A673 (cell line): ENCODE data around the gene MCAT. TPM values are rescaled to one million over a fixed set of nuclear protein-coding genes. Genes with fewer than 3 reads are reported as not detected.

Source experiments
- BruUV-seq: library from RNA; stranded (reverse); fragments of 400-500 nt; replicated peaks from 2 replicates; lab custom pipeline; 2021; lab: Mats Ljungman, UMichigan
- CTCF ChIA-PET: fragments of 300-600 bp; sonication (Branson Sonifier 250); formaldehyde crosslinking; loops from one replicate; lab custom pipeline; 2022; ENCODE audit warnings: antibody characterized with exemption; lab: Charles Lee
- POLR2A ChIA-PET: fragments of 300-600 bp; sonication (Branson Sonifier 250); formaldehyde crosslinking; loops from one replicate; lab custom pipeline; 2022; ENCODE audit warnings: antibody characterized with exemption; ENCODE audit not compliant: low non-redundant PET; lab: Charles Lee
- DNase-seq: peaks from one replicate; pipeline ENCODE4 v3.0.0-alpha.2; 2015; ENCODE audit warnings: low spot score
- H3K27ac ChIP-seq: fragments of 200-600 bp; sonication (generic); 2 replicates; pipeline ENCODE4 v1.5.1; 2016; ENCODE audit warnings: mixed run types, low read depth, mild to moderate bottlenecking, mixed read lengths, antibody characterized with exemption, low read length; ENCODE audit not compliant: poor library complexity, severe bottlenecking
- H3K27me3 ChIP-seq: fragments of 200-600 bp; sonication (generic); replicated peaks from 2 replicates; pipeline ENCODE4 v1.6.1; 2017; ENCODE audit warnings: mixed run types, low read depth, mild to moderate bottlenecking, mixed read lengths, antibody characterized with exemption, low read length; ENCODE audit not compliant: insufficient read depth, poor library complexity
- H3K36me3 ChIP-seq: fragments of 200-600 bp; sonication (generic); 2 replicates; pipeline ENCODE4 v1.6.1; 2016; ENCODE audit warnings: mixed run types, mild to moderate bottlenecking, mixed read lengths, antibody characterized with exemption, low read length; ENCODE audit not compliant: insufficient read depth, poor library complexity, severe bottlenecking
- H3K4me1 ChIP-seq: fragments of 200-600 bp; sonication (generic); 2 replicates; pipeline ENCODE4 v1.6.1; 2017; ENCODE audit warnings: mixed run types, mild to moderate bottlenecking, mixed read lengths, antibody characterized with exemption, low read length; ENCODE audit not compliant: insufficient read depth, poor library complexity, severe bottlenecking
- H3K4me3 ChIP-seq: fragments of 200-600 bp; sonication (generic); 2 replicates; pipeline ENCODE4 v1.5.1; 2016; ENCODE audit warnings: low read depth, mixed run types, mild to moderate bottlenecking, mixed read lengths, low read length; ENCODE audit not compliant: poor library complexity, severe bottlenecking
- H3K9me3 ChIP-seq: fragments of 200-600 bp; sonication (generic); 2 replicates; pipeline ENCODE4 v1.6.1; 2016; ENCODE audit warnings: mixed run types, low read depth, mild to moderate bottlenecking, mixed read lengths, antibody characterized with exemption, low read length; ENCODE audit not compliant: poor library complexity, severe bottlenecking
- EZH2 ChIP-seq: fragments of 200-600 bp; sonication (generic); IDR thresholded peaks from 2 replicates; pipeline ENCODE4 v1.6.1; 2017; ENCODE audit warnings: borderline replicate concordance, low read depth, mild to moderate bottlenecking, mixed read lengths, antibody characterized with exemption, low read length; ENCODE audit not compliant: poor library complexity, severe bottlenecking
- intact Hi-C: fragments of 100-400 bp; cut with micrococcal nuclease; formaldehyde crosslinking; loops from one replicate; pipeline ENCODE4 v1.10.0; 2022; ENCODE audit not compliant: unreplicated experiment
- total RNA-seq: library from RNA; stranded (reverse); gene quantifications from 2 replicates; pipeline ENCODE4 v1.2.3, GENCODE V29; 2021
- TF ChIP-seq, protein P1 (sequence below): fragments of 300-800, 200-600 bp; sonication (generic); conservative IDR thresholded peaks from 2 replicates; pipeline ENCODE4 v1.5.1; 2017; ENCODE audit warnings: low read depth, mild to moderate bottlenecking, antibody characterized with exemption, low read length, moderate library complexity, mixed read lengths

Gene MCAT
- total RNA-seq, 1 experiment from 2014 or later, result 32.2 TPM

DNA sequence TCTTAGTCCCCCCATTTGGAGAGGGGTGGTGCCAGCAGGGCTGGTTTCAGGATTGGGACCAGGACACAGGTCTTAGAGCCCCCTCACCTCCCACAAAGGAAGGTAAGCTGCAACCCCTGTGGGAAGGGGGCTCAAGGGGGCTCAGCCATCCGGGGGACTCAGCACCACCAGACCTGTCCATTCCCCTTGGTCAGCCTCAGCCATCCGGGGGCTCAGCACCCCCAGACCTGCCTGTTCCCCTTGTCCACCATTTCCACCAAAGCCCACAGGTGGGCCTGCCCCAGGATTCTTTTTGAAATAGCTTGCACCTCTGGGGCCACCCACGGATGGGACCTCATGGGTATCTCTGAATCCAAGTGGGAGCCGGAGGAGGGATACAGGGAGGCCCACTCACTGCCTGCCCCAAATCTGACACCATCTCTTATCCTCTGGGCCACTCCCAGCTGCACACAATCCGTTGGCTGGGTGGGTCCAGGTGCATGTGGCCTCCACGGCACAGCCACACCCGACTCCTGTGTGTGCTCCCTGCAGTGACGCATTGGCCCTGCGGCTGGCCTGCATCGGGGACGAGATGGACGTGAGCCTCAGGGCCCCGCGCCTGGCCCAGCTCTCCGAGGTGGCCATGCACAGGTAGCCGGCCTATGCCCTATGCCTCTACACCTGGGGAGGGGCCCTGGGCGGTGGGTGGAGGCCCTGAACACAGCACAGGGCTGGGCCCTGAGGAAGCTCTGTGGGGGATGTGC lies 15.9 kb downstream of the MCAT start:
- no peak for DNase-seq
- ChIA-PET CTCF (no interaction called here), POLR2A (no interaction called here)
- peaks cover 6% of the 10 kb centered on the region for H3K4me1 ChIP-seq
- TF ChIP-seq EZH2, result no peak
- TF ChIP-seq, protein P1, sequence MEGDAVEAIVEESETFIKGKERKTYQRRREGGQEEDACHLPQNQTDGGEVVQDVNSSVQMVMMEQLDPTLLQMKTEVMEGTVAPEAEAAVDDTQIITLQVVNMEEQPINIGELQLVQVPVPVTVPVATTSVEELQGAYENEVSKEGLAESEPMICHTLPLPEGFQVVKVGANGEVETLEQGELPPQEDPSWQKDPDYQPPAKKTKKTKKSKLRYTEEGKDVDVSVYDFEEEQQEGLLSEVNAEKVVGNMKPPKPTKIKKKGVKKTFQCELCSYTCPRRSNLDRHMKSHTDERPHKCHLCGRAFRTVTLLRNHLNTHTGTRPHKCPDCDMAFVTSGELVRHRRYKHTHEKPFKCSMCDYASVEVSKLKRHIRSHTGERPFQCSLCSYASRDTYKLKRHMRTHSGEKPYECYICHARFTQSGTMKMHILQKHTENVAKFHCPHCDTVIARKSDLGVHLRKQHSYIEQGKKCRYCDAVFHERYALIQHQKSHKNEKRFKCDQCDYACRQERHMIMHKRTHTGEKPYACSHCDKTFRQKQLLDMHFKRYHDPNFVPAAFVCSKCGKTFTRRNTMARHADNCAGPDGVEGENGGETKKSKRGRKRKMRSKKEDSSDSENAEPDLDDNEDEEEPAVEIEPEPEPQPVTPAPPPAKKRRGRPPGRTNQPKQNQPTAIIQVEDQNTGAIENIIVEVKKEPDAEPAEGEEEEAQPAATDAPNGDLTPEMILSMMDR, result no peak
- H3K27ac ChIP-seq, result no peak overlapping the region
- no peaks in the 10 kb centered on the region for H3K9me3 ChIP-seq
- no peak overlapping the region for H3K4me3 ChIP-seq
- no peaks in the 10 kb centered on the region for H3K27me3 ChIP-seq
- intact Hi-C loops, result no loop called here
- no TSS peak for BruUV-seq
- no peaks in the 10 kb centered on the region for H3K36me3 ChIP-seq

DNA sequence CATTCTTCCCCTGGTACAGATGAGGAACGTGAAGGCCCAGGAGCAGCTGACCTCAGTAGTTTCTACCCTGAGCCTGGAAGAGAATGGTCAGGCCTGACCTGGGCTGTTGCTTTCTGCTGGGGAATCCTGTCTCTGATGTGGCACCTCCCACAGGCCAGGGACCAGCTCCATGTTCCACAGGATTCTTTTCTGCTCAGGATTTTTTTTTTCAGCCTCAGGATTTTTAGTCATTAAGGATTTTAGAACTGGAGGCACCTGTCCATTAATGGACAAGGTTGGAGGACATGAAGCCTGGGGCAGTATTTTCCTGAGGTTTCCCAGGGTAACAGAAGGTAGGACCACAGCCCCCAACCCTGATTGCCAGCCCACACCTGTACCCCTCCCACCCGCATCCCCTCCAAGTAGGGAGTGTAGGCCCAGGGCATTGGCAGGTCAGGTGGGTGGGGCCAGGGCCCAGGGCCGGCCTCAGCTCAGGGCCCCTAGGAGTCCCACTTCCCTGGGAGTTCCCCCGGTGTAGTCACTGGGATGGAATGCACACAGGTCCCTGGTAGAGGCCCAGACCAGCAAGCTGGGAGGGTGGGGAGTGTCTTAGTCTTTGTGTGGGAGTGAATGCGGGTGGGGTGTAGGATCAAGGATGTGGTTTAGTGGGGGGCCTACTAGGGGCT lies 16.6 kb downstream of the MCAT start:
- H3K27me3 ChIP-seq, result no peaks in the 10 kb centered on the region
- ChIA-PET CTCF (no interaction called here), POLR2A (no interaction called here)
- intact Hi-C loops, result no loop called here
- H3K4me1 ChIP-seq, result peaks cover 6% of the 10 kb centered on the region
- no peak for DNase-seq
- no peak overlapping the region for H3K4me3 ChIP-seq
- BruUV-seq, result no TSS peak
- no peaks in the 10 kb centered on the region for H3K9me3 ChIP-seq
- no peak for TF ChIP-seq EZH2
- TF ChIP-seq, protein P1, result no peak
- no peak overlapping the region for H3K27ac ChIP-seq
- no peaks in the 10 kb centered on the region for H3K36me3 ChIP-seq

DNA sequence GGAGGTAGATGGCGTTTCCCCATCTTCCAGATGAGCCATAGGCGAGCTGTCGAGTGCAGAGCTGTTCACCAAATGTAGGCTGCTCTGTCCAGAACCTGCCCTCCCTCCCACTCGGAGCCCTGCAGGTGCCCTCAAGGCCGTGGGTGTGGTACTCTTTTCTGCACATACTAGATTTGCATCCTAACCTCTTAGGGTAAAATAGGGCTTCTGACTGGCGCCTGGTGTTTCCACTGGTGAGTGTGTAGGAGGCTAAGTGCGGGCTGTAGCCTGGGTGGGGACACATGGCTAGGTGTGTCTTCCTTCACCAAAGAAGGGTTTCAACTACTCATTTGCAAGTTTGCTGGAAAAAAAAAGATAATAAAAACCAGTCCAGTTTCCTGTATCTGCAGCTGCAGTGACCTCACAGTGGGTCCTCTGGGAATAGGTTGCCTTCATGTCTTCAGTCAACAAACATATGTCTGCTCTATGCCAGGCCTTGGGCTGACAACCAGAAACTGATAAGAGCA lies 24.2 kb downstream of the MCAT start:
- BruUV-seq, result no TSS peak
- no peaks in the 10 kb centered on the region for H3K27me3 ChIP-seq
- ChIA-PET POLR2A (interaction anchor here (0.6 kb wide), 1 partner anchor 16 kb away, joined by 3 read pairs; no protein-coding TSS in a partner anchor), CTCF (no interaction called here)
- H3K27ac ChIP-seq, result no peak overlapping the region
- no peak for TF ChIP-seq EZH2
- TF ChIP-seq, protein P1, result no peak
- H3K4me1 ChIP-seq, result no peaks in the 10 kb centered on the region
- H3K9me3 ChIP-seq, result no peaks in the 10 kb centered on the region
- H3K36me3 ChIP-seq, result no peaks in the 10 kb centered on the region
- intact Hi-C loops, result no loop called here
- no peak for DNase-seq
- no peak overlapping the region for H3K4me3 ChIP-seq
